OCI-LY1 (cell line): ENCODE measurements around the gene SHROOM3.

Experiments used
- H2AFZ ChIP-seq: fragments of 200-600 bp; sonication (generic), shearing (Covaris generic); 2 replicates; pipeline ENCODE4 v1.6.0; 2014; ENCODE audit warnings: antibody characterized with exemption, mild to moderate bottlenecking, low read length
- H3F3A ChIP-seq: fragments of 200-600 bp; sonication (generic), shearing (Covaris generic); 2 replicates; pipeline ENCODE4 v1.6.0; 2014; ENCODE audit warnings: mild to moderate bottlenecking, antibody characterized with exemption, low read length, moderate library complexity; ENCODE audit not compliant: insufficient read depth
- H3K27ac ChIP-seq: fragments of 200-600 bp; sonication (generic); 2 replicates; pipeline ENCODE4 v1.5.1; 2014; ENCODE audit warnings: low read length, mixed run types, mild to moderate bottlenecking, low read depth; ENCODE audit not compliant: poor library complexity, severe bottlenecking
- H3K27me3 ChIP-seq: fragments of 200-600 bp; sonication (generic); 2 replicates; pipeline ENCODE4 v1.6.0; 2014; ENCODE audit warnings: antibody characterized with exemption, mild to moderate bottlenecking, low read length, moderate library complexity; ENCODE audit not compliant: insufficient read depth
- H3K36me3 ChIP-seq: fragments of 200-600 bp; sonication (generic); 2 replicates; pipeline ENCODE4 v1.6.1; 2014; ENCODE audit warnings: mild to moderate bottlenecking, antibody characterized with exemption, low read length, moderate library complexity, mixed read lengths; ENCODE audit not compliant: insufficient read depth
- H3K4me1 ChIP-seq: fragments of 200-600 bp; sonication (generic); 2 replicates; pipeline ENCODE4 v1.5.1; 2014; ENCODE audit warnings: mild to moderate bottlenecking, low read length, moderate library complexity; ENCODE audit not compliant: insufficient read depth, severe bottlenecking
- H3K4me2 ChIP-seq: fragments of 200-600 bp; sonication (generic), shearing (Covaris generic); 2 replicates; pipeline ENCODE4 v1.6.1; 2014; ENCODE audit warnings: low read length
- H3K4me3 ChIP-seq: fragments of 200-600 bp; sonication (generic); 2 replicates; pipeline ENCODE4 v1.5.1; 2014; ENCODE audit warnings: low read length, low read depth, mild to moderate bottlenecking, mixed read lengths; ENCODE audit not compliant: poor library complexity, severe bottlenecking
- H3K79me2 ChIP-seq: fragments of 200-600 bp; shearing (Covaris generic); 2 replicates; pipeline ENCODE4 v1.6.1; 2016; ENCODE audit warnings: mixed run types, low read length, mixed read lengths; ENCODE audit not compliant: insufficient read depth
- H3K9ac ChIP-seq: fragments of 200-600 bp; sonication (generic), shearing (Covaris generic); 2 replicates; pipeline ENCODE4 v1.6.1; 2014; ENCODE audit warnings: mild to moderate bottlenecking, low read length, mixed read lengths
- H3K9me2 ChIP-seq: fragments of 200-600 bp; sonication (generic), shearing (Covaris generic); 2 replicates; pipeline ENCODE4 v1.6.1; 2014; ENCODE audit warnings: low read depth, mild to moderate bottlenecking, low read length, mixed read lengths
- H3K9me3 ChIP-seq: fragments of 200-600 bp; shearing (Covaris generic); 2 replicates; pipeline ENCODE4 v1.6.1; 2014; ENCODE audit warnings: low read length, mixed read lengths
- H4K20me1 ChIP-seq: fragments of 200-600 bp; sonication (generic), shearing (Covaris generic); 2 replicates; pipeline ENCODE4 v1.6.0; 2016; ENCODE audit warnings: mild to moderate bottlenecking, low read length; ENCODE audit not compliant: insufficient read depth
- EZH2 ChIP-seq: fragments of 200-600 bp; sonication (generic), shearing (Covaris generic); IDR thresholded peaks from 2 replicates; pipeline ENCODE4 v1.8.0; 2017; ENCODE audit warnings: borderline replicate concordance, mixed run types, mild to moderate bottlenecking, antibody characterized with exemption, low read length, moderate library complexity, mixed read lengths
- TF ChIP-seq, protein P1 (sequence below): fragments of 200-600 bp; sonication (generic), shearing (Covaris generic); IDR thresholded peaks from 2 replicates; pipeline ENCODE4 v1.5.1; 2017; ENCODE audit warnings: mild to moderate bottlenecking, antibody characterized with exemption, low read length, moderate library complexity, mixed read lengths

SHROOM3 gene

DNA sequence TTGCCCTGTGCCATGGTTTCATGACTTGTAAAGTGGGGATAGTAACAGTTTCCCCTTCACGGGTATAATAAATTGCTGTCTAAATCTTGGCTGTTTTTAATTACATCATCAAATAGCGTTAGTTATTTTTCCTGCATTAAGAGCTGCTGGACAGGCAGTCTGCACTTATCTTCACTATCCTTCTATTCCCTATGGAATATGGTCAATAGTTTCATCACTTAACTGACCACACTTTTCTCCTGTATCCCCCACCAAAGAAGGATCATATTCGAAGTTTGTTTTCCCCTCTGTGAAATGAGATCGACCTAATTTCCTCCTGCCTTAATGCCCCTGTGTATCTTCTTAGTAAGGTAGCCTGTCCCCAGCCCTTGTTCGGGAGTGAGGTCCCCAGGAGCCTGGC is 133.2 kb downstream of the SHROOM3 start:
- no peaks in the 10 kb centered on the region for H3K9me3 ChIP-seq
- no peak overlapping the region for H3K27ac ChIP-seq
- H3K4me1 ChIP-seq = no peaks in the 10 kb centered on the region
- H3K9me2 ChIP-seq = no peaks in the 10 kb centered on the region
- no peak overlapping the region for H3K4me2 ChIP-seq
- no peaks in the 10 kb centered on the region for H3K36me3 ChIP-seq
- TF ChIP-seq EZH2 = no peak
- TF ChIP-seq, protein P1, sequence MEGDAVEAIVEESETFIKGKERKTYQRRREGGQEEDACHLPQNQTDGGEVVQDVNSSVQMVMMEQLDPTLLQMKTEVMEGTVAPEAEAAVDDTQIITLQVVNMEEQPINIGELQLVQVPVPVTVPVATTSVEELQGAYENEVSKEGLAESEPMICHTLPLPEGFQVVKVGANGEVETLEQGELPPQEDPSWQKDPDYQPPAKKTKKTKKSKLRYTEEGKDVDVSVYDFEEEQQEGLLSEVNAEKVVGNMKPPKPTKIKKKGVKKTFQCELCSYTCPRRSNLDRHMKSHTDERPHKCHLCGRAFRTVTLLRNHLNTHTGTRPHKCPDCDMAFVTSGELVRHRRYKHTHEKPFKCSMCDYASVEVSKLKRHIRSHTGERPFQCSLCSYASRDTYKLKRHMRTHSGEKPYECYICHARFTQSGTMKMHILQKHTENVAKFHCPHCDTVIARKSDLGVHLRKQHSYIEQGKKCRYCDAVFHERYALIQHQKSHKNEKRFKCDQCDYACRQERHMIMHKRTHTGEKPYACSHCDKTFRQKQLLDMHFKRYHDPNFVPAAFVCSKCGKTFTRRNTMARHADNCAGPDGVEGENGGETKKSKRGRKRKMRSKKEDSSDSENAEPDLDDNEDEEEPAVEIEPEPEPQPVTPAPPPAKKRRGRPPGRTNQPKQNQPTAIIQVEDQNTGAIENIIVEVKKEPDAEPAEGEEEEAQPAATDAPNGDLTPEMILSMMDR = no peak
- H3K9ac ChIP-seq = no peak overlapping the region
- no peak overlapping the region for H3K4me3 ChIP-seq
- no peaks in the 10 kb centered on the region for H3K79me2 ChIP-seq
- H3F3A ChIP-seq = no peaks in the 10 kb centered on the region
- H4K20me1 ChIP-seq = no peaks in the 10 kb centered on the region
- H2AFZ ChIP-seq = no peak overlapping the region
- no peaks in the 10 kb centered on the region for H3K27me3 ChIP-seq

DNA sequence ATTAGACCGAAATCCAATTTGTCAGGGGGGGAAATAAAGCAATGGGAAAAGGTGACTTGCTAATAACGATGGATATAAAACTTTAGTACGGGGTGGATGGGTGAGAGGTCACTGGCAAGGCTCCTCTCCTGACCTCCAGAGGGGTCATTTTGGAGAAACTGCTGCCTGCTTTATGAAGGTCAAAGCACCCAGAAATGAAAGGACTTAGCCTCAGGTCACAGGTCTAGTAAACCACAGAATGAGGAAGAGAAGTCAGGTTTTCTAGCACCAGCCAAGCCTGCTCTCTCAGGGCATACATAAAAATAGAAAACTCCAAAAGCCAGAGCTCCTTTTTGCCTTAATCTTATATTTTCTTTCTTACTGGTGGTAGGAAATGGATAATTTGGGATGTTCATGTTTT is 134.2 kb downstream of the SHROOM3 start:
- Histone ChIP-seq H3K9ac (no peak overlapping the region), H4K20me1 (no peaks in the 10 kb centered on the region), H3K36me3 (no peaks in the 10 kb centered on the region), H3K79me2 (no peaks in the 10 kb centered on the region), H3K4me3 (no peak overlapping the region), H3K9me2 (no peaks in the 10 kb centered on the region), H3K27ac (no peak overlapping the region), H3K4me1 (no peaks in the 10 kb centered on the region), H3K4me2 (no peak overlapping the region), H3F3A (no peaks in the 10 kb centered on the region), H2AFZ (no peak overlapping the region), H3K9me3 (no peaks in the 10 kb centered on the region), H3K27me3 (no peaks in the 10 kb centered on the region)
- TF ChIP-seq, protein P1 = no peak
- TF ChIP-seq EZH2 = no peak

- no peak for TF ChIP-seq EZH2
- TF ChIP-seq, protein P1 = no peak
- H3K4me2 ChIP-seq = no peak overlapping the region
- no peaks in the 10 kb centered on the region for H3F3A ChIP-seq
- H3K4me3 ChIP-seq = no peak overlapping the region
- no peaks in the 10 kb centered on the region for H3K36me3 ChIP-seq
- no peaks in the 10 kb centered on the region for H3K79me2 ChIP-seq
- H2AFZ ChIP-seq = no peak overlapping the region
- H4K20me1 ChIP-seq = no peaks in the 10 kb centered on the region
- H3K27me3 ChIP-seq = no peaks in the 10 kb centered on the region
- no peaks in the 10 kb centered on the region for H3K9me2 ChIP-seq
- no peak overlapping the region for H3K9ac ChIP-seq
- no peaks in the 10 kb centered on the region for H3K9me3 ChIP-seq
- no peaks in the 10 kb centered on the region for H3K4me1 ChIP-seq
- H3K27ac ChIP-seq = no peak overlapping the region
Observed at GRCh38 chr4:76569706-76570105, 134.7 kb downstream of the SHROOM3 start.
